Neural progenitor cell (in vitro differentiated cells): ENCODE measurements around the gene CA10. TPM values are rescaled to one million over a fixed set of nuclear protein-coding genes. Genes with fewer than 3 reads are reported as not detected.

ENCODE experiments used
- DNase-seq: peaks from one replicate; pipeline ENCODE4 v3.0.0-alpha.2; 2016; ENCODE audit warnings: low spot score
- H2AFZ ChIP-seq: fragments of 200-600 bp; sonication (generic); replicated peaks from 2 replicates; pipeline ENCODE4 v1.6.1; 2016; ENCODE audit warnings: antibody characterized with exemption
- H3F3A ChIP-seq: fragments of 200-600 bp; sonication (generic); 2 replicates; pipeline ENCODE4 v1.6.1; 2016; ENCODE audit warnings: antibody characterized with exemption, low read depth
- H3K27ac ChIP-seq: fragments of 200-600 bp; sonication (generic); 2 replicates; pipeline ENCODE4 v1.5.1; 2016; ENCODE audit warnings: mild to moderate bottlenecking
- H3K27me3 ChIP-seq: fragments of 200-600 bp; sonication (generic); 2 replicates; pipeline ENCODE4 v1.6.1; 2016; ENCODE audit warnings: mild to moderate bottlenecking, moderate library complexity
- H3K36me3 ChIP-seq: fragments of 200-600 bp; sonication (generic); 2 replicates; pipeline ENCODE4 v1.5.1; 2016
- H3K4me1 ChIP-seq: fragments of 200-600 bp; sonication (generic); 2 replicates; pipeline ENCODE4 v1.6.1; 2016; ENCODE audit warnings: mixed run types
- H3K4me2 ChIP-seq: fragments of 200-600 bp; sonication (generic); 2 replicates; pipeline ENCODE4 v1.6.1; 2016
- H3K4me3 ChIP-seq: fragments of 200-600 bp; sonication (generic); 2 replicates; pipeline ENCODE4 v1.5.1; 2016
- H3K79me2 ChIP-seq: fragments of 200-600 bp; sonication (generic); 2 replicates; pipeline ENCODE4 v1.6.1; 2016; ENCODE audit warnings: low read depth
- H3K9ac ChIP-seq: fragments of 200-600 bp; sonication (generic); 2 replicates; pipeline ENCODE4 v1.6.1; 2016
- H3K9me3 ChIP-seq: fragments of 200-600 bp; sonication (generic); 2 replicates; pipeline ENCODE4 v1.5.1; 2016; ENCODE audit warnings: low read depth
- H4K20me1 ChIP-seq: fragments of 200-600 bp; sonication (generic); 2 replicates; pipeline ENCODE4 v1.6.1; 2016; ENCODE audit warnings: low read depth
- H3K27ac Mint-ChIP-seq: 3 replicates; pipeline ENCODE4 v1.8.0; 2021; ENCODE audit warnings: mixed read lengths
- H3K27me3 Mint-ChIP-seq: 2 replicates; pipeline ENCODE4 v1.8.0; 2022; ENCODE audit warnings: low read depth, mild to moderate bottlenecking, inconsistent platforms, moderate library complexity, mixed read lengths; ENCODE audit not compliant: insufficient read depth
- H3K36me3 Mint-ChIP-seq: 3 replicates; pipeline ENCODE4 v1.8.0; 2021; ENCODE audit warnings: mixed read lengths
- H3K4me1 Mint-ChIP-seq: 3 replicates; pipeline ENCODE4 v1.8.0; 2021; ENCODE audit warnings: mixed read lengths
- H3K4me3 Mint-ChIP-seq: 3 replicates; pipeline ENCODE4 v1.8.0; 2021; ENCODE audit warnings: mild to moderate bottlenecking, moderate library complexity, mixed read lengths
- H3K9me3 Mint-ChIP-seq: 3 replicates; pipeline ENCODE4 v1.8.0; 2020; ENCODE audit warnings: mixed read lengths
- CTCF ChIP-seq: fragments of 200-600 bp; sonication (generic); IDR thresholded peaks from 2 replicates; pipeline ENCODE4 v1.5.1; 2017; ENCODE audit warnings: antibody characterized with exemption, mild to moderate bottlenecking
- EZH2 ChIP-seq: fragments of 200-600 bp; sonication (generic); IDR thresholded peaks from 2 replicates; pipeline ENCODE4 v1.6.1; 2017; ENCODE audit warnings: antibody characterized with exemption, mild to moderate bottlenecking, moderate library complexity
- EZH2phosphoT487 ChIP-seq: fragments of 200-600 bp; sonication (generic); IDR thresholded peaks from 2 replicates; pipeline ENCODE4 v1.6.1; 2017; ENCODE audit warnings: antibody characterized with exemption
- total RNA-seq: library from RNA; depleted of rRNA; stranded (reverse); fragments of >200 nt; gene quantifications from 2 replicates; pipeline ENCODE4 v1.2.3, GENCODE V29; 2015; ENCODE audit warnings: low replicate concordance

The CA10 gene
- total RNA-seq, 1 donor from 2014 or later = 0.65 TPM

DNA sequence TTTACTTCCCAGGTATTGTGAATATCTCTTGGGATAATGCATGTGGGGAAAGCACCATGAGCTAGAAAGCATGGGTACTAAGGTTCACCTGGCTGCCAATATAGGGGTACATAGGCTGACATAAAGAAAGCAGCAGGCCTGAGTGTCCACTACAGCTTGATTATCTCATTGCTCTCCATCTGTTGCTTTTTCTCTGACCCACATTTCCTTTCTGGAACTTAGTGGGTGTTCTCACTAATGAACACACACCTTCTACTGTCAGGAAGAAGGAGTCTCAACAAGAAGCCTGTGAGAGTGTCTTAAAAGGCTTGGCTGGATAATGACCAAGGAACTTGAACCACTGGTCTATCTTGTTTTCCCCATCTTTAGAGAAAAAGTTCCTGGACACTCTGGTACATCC is 62.5 kb downstream of the CA10 start:
- H3K4me2 ChIP-seq = no peak overlapping the region
- no peak for DNase-seq
- no peak overlapping the region for H2AFZ ChIP-seq
- no peaks in the 10 kb centered on the region for H3K27me3 ChIP-seq
- no peaks in the 10 kb centered on the region for H3K79me2 ChIP-seq
- no peaks in the 10 kb centered on the region for H3K36me3 Mint-ChIP-seq
- H3K27ac Mint-ChIP-seq = no peak overlapping the region
- no peaks in the 10 kb centered on the region for H3K27me3 Mint-ChIP-seq
- no peaks in the 10 kb centered on the region for H3F3A ChIP-seq
- no peak overlapping the region for H3K9ac ChIP-seq
- H3K4me3 Mint-ChIP-seq = no peak overlapping the region
- H3K36me3 ChIP-seq = no peaks in the 10 kb centered on the region
- no peak overlapping the region for H3K27ac ChIP-seq
- no peaks in the 10 kb centered on the region for H3K9me3 ChIP-seq
- no peaks in the 10 kb centered on the region for H3K4me1 Mint-ChIP-seq
- no peaks in the 10 kb centered on the region for H4K20me1 ChIP-seq
- no peaks in the 10 kb centered on the region for H3K4me1 ChIP-seq
- TF ChIP-seq EZH2phosphoT487 (no peak), EZH2 (no peak), CTCF (no peak)
- no peaks in the 10 kb centered on the region for H3K9me3 Mint-ChIP-seq
- no peak overlapping the region for H3K4me3 ChIP-seq

- Histone ChIP-seq H3F3A (no peaks in the 10 kb centered on the region), H3K27me3 (no peaks in the 10 kb centered on the region)
- H3K27ac Mint-ChIP-seq = no peak overlapping the region
Observed at GRCh38 chr17:52084176-52084575, 74.3 kb downstream of the CA10 start.

DNA sequence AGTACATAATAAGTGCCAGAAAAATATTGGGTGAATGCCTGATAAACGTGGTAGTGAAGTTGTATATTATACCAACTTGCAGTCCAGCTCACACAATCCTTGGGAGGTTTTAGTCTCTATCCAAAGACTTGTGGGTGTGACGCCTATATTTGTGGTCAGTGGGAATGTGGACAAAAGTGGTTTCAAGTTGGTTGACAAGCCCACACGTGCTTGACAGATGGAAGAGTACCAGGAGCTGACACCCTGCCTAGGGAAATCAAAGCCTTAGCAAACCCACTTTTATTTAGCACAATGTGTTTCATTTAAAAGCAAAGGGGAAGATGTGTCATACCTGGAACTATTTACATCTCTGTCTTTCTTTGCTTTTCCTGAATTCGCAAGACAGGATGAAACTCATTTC is 79.0 kb downstream of the CA10 start:
- Histone ChIP-seq H3K27me3 (no peaks in the 10 kb centered on the region), H3K9me3 (no peaks in the 10 kb centered on the region), H3K36me3 (no peaks in the 10 kb centered on the region), H3F3A (no peaks in the 10 kb centered on the region), H3K79me2 (no peaks in the 10 kb centered on the region), H3K4me2 (no peak overlapping the region), H2AFZ (no peak overlapping the region), H3K27ac (no peak overlapping the region), H3K4me1 (no peaks in the 10 kb centered on the region), H3K9ac (no peak overlapping the region), H4K20me1 (no peaks in the 10 kb centered on the region), H3K4me3 (no peak overlapping the region)
- H3K27me3 Mint-ChIP-seq = no peaks in the 10 kb centered on the region
- no peak overlapping the region for H3K27ac Mint-ChIP-seq
- no peaks in the 10 kb centered on the region for H3K4me1 Mint-ChIP-seq
- TF ChIP-seq EZH2phosphoT487 (no peak), EZH2 (no peak), CTCF (no peak)
- H3K9me3 Mint-ChIP-seq = no peaks in the 10 kb centered on the region
- H3K36me3 Mint-ChIP-seq = no peaks in the 10 kb centered on the region
- DNase-seq = no peak
- H3K4me3 Mint-ChIP-seq = no peak overlapping the region

More at GRCh38 chr17:52084176-52084575, 74.3 kb downstream of the CA10 start:
- H3K9me3 ChIP-seq = no peaks in the 10 kb centered on the region
- no peaks in the 10 kb centered on the region for H4K20me1 ChIP-seq
- H3K36me3 ChIP-seq = no peaks in the 10 kb centered on the region
- no peak for TF ChIP-seq EZH2phosphoT487
- TF ChIP-seq CTCF = no peak
- no peak for TF ChIP-seq EZH2
- H3K4me1 Mint-ChIP-seq = no peaks in the 10 kb centered on the region
- no peak for DNase-seq
- no peaks in the 10 kb centered on the region for H3K27me3 Mint-ChIP-seq
- no peak overlapping the region for H3K27ac ChIP-seq
- no peaks in the 10 kb centered on the region for H3K36me3 Mint-ChIP-seq
- no peak overlapping the region for H3K9ac ChIP-seq
- no peaks in the 10 kb centered on the region for H3K79me2 ChIP-seq
- no peak overlapping the region for H2AFZ ChIP-seq
- H3K4me1 ChIP-seq = no peaks in the 10 kb centered on the region
- no peak overlapping the region for H3K4me2 ChIP-seq
- H3K4me3 Mint-ChIP-seq = no peak overlapping the region
- no peak overlapping the region for H3K4me3 ChIP-seq
- H3K9me3 Mint-ChIP-seq = no peaks in the 10 kb centered on the region

- Histone ChIP-seq H3K4me2 (no peak overlapping the region), H3K79me2 (no peaks in the 10 kb centered on the region), H2AFZ (no peak overlapping the region), H3K4me1 (no peaks in the 10 kb centered on the region), H3K9me3 (no peaks in the 10 kb centered on the region), H3K27ac (no peak overlapping the region), H3K36me3 (no peaks in the 10 kb centered on the region), H4K20me1 (no peaks in the 10 kb centered on the region), H3F3A (no peaks in the 10 kb centered on the region), H3K9ac (no peak overlapping the region), H3K27me3 (no peaks in the 10 kb centered on the region), H3K4me3 (no peak overlapping the region)
- Mint-ChIP-seq H3K27ac (no peak overlapping the region), H3K4me1 (no peaks in the 10 kb centered on the region), H3K27me3 (peaks cover 3% of the 10 kb centered on the region), H3K9me3 (peaks cover 13% of the 10 kb centered on the region), H3K36me3 (no peaks in the 10 kb centered on the region), H3K4me3 (no peak overlapping the region)
- TF ChIP-seq EZH2 (no peak), EZH2phosphoT487 (no peak), CTCF (no peak)
- no peak for DNase-seq
Observed at GRCh38 chr17:52071712-52072111, 86.8 kb downstream of the CA10 start.
